Mesothelial cell of epicardium (in vitro differentiated cells): ENCODE results near the gene CD300A. TPM values are rescaled to one million over a fixed set of nuclear protein-coding genes. Genes with fewer than 3 reads are reported as not detected.

Experiments
- DNase-seq, 2 experiments: peaks; one replicate each; pipeline ENCODE4 v3.0.0; 2021; ENCODE audit warnings: low spot score in 2 of 2; ENCODE audit not compliant: unreplicated experiment in 2 of 2
- H3K27ac Mint-ChIP-seq: 2 replicates; pipeline ENCODE4 v1.8.0; 2021; ENCODE audit warnings: mixed read lengths
- H3K27me3 Mint-ChIP-seq: 2 replicates; pipeline ENCODE4 v1.8.0; 2021; ENCODE audit warnings: low read depth, mixed read lengths
- H3K36me3 Mint-ChIP-seq: 2 replicates; pipeline ENCODE4 v1.8.0; 2021; ENCODE audit warnings: mixed read lengths
- H3K4me1 Mint-ChIP-seq: 2 replicates; pipeline ENCODE4 v1.8.0; 2021; ENCODE audit warnings: mixed read lengths
- H3K4me3 Mint-ChIP-seq: 2 replicates; pipeline ENCODE4 v1.8.0; 2021; ENCODE audit warnings: mild to moderate bottlenecking, moderate library complexity, mixed read lengths
- H3K9me3 Mint-ChIP-seq: 2 replicates; pipeline ENCODE4 v1.8.0; 2021; ENCODE audit warnings: mixed read lengths
- total RNA-seq: library from RNA; stranded (reverse); gene quantifications from 3 replicates; pipeline ENCODE4 v1.2.1, GENCODE V29; 2021
- TF ChIP-seq, protein P1 (sequence below): fragments of 200-600 bp; sonication (generic); IDR thresholded peaks from one replicate; pipeline ENCODE4 v1.5.0; 2021; ENCODE audit warnings: antibody characterized with exemption; ENCODE audit not compliant: unreplicated experiment

The CD300A gene
- total RNA-seq, 1 donor from 2014 or later, result not detected

GRCh38 chr17:74465378-74466110, 890 bp upstream of the CD300A start:
- Mint-ChIP-seq H3K4me1 (no peaks in the 10 kb centered on the region), H3K27me3 (peaks cover 21% of the 10 kb centered on the region), H3K9me3 (no peaks in the 10 kb centered on the region), H3K4me3 (no peak overlapping the region), H3K36me3 (no peaks in the 10 kb centered on the region), H3K27ac (no peak overlapping the region)
- TF ChIP-seq, protein P1, sequence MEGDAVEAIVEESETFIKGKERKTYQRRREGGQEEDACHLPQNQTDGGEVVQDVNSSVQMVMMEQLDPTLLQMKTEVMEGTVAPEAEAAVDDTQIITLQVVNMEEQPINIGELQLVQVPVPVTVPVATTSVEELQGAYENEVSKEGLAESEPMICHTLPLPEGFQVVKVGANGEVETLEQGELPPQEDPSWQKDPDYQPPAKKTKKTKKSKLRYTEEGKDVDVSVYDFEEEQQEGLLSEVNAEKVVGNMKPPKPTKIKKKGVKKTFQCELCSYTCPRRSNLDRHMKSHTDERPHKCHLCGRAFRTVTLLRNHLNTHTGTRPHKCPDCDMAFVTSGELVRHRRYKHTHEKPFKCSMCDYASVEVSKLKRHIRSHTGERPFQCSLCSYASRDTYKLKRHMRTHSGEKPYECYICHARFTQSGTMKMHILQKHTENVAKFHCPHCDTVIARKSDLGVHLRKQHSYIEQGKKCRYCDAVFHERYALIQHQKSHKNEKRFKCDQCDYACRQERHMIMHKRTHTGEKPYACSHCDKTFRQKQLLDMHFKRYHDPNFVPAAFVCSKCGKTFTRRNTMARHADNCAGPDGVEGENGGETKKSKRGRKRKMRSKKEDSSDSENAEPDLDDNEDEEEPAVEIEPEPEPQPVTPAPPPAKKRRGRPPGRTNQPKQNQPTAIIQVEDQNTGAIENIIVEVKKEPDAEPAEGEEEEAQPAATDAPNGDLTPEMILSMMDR, result no peak
- DNase-seq, result no peak

- H3K9me3 Mint-ChIP-seq, result no peaks in the 10 kb centered on the region
- no peaks in the 10 kb centered on the region for H3K36me3 Mint-ChIP-seq
- DNase-seq, result no peak
- peaks cover 29% of the 10 kb centered on the region for H3K27me3 Mint-ChIP-seq
- H3K4me1 Mint-ChIP-seq, result no peaks in the 10 kb centered on the region
- TF ChIP-seq, protein P1, result no peak
- H3K4me3 Mint-ChIP-seq, result no peak overlapping the region
- H3K27ac Mint-ChIP-seq, result no peak overlapping the region
These were observed 372 bp downstream of the CD300A start for GRCh38 chr17:74466828-74467184.

DNA sequence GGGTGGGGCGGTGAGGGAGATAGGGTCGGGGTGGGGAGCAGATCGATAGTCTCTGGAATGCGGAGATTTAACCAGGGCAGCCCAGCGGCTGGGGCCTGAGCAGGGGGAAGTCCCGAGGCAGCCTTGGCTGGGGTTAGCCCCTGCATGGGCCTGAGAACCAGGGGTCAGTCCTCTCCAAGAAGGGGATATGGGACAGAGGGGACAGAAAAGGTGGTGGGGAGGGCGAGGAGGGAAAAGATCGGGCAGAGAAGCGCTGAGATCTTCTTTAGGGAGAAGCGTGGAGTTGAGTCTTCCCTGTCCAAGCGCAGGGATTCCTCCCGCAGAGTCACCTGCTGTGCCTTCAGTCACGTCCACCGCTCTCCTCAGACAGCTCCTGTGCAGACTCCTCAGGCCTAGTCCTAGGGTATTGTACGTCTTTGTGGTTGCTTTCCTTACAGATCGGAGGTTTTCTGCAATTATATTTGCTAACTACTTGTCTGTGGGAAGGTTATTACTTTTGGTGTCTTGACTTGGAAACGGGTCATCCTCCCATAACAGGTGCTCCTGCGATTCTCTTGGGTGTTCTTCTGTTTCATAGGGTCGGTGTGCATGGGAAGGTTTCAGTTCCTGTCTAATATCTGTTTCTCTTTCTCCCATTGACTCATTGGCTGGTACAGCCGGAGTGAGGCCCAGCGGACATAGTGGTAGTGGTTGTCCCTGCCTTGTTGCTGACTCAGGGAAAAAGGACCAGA, 952 bp downstream of the CD300A start:
- peaks cover 29% of the 10 kb centered on the region for H3K27me3 Mint-ChIP-seq
- H3K4me3 Mint-ChIP-seq, result no peak overlapping the region

DNA sequence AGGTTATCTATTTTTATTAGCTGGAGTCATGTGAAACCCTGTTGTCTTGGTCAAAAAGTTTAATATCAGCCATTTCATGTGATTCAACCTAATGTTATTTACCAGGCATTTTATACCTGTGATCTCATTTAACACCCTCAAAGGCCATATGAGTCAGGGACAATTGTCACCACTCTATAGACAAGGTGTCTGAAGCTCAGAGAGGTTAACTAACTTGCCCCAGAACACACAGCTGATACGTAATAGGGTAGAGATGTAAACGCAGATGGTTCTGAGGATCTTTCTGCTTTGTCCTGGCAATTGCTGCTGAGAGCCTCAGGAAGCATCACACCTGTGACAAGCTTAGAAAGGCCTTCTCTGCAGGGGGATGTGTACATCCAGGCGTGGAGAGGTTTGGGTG, 4.9 kb downstream of the CD300A start:
- no peaks in the 10 kb centered on the region for H3K4me1 Mint-ChIP-seq
- DNase-seq, result no peak
- no peak overlapping the region for H3K27ac Mint-ChIP-seq
- H3K4me3 Mint-ChIP-seq, result no peak overlapping the region
- TF ChIP-seq, protein P1, result no peak
- no peaks in the 10 kb centered on the region for H3K36me3 Mint-ChIP-seq
- peaks cover 8% of the 10 kb centered on the region for H3K9me3 Mint-ChIP-seq
- H3K27me3 Mint-ChIP-seq, result peaks cover 47% of the 10 kb centered on the region

More for the DNA sequence above, 952 bp downstream of the CD300A start:
- H3K27ac Mint-ChIP-seq, result no peak overlapping the region
- no peak for DNase-seq
- TF ChIP-seq, protein P1, result no peak
- no peaks in the 10 kb centered on the region for H3K9me3 Mint-ChIP-seq
- no peaks in the 10 kb centered on the region for H3K4me1 Mint-ChIP-seq
- no peaks in the 10 kb centered on the region for H3K36me3 Mint-ChIP-seq

GRCh38 chr17:74472890-74473289, 6.5 kb downstream of the CD300A start:
- H3K27ac Mint-ChIP-seq, result no peak overlapping the region
- no peaks in the 10 kb centered on the region for H3K36me3 Mint-ChIP-seq
- TF ChIP-seq, protein P1, result no peak
- no peaks in the 10 kb centered on the region for H3K4me1 Mint-ChIP-seq
- H3K27me3 Mint-ChIP-seq, result peaks cover 48% of the 10 kb centered on the region
- no peak for DNase-seq
- H3K4me3 Mint-ChIP-seq, result no peak overlapping the region
- H3K9me3 Mint-ChIP-seq, result peaks cover 11% of the 10 kb centered on the region
